ENCODE data around the gene CYTH3.
"Not testable (repeated sequence)": the region's sequence is repeated elsewhere in the genome, so short reads cannot be mapped to it uniquely, and the experiment has no call there.

CYTH3 gene

DNA sequence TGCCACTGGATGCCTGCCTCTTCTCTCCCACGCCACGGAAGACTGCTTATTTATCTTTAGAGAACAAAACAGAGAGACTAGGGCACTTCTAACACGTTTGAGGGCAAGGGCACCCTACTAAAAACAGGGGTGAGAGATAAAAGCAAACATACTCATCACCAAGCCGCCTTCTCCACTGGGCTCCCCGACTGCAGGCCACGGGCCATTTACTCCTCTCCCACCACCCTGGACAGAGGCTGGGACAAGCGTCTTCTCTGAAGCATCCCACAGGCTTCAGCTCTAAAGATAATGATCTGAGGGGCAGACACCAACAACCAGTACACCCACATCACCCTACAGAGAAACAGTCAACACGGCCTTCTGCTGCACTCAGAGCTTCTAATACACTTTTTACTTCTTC, 78.7 kb downstream of the CYTH3 start:
- DNase-seq (ENCODE audit: low read depth, low spot score) = no peak

- not testable (repeated sequence) for DNase-seq (ENCODE audit: low read depth, low spot score)
Observed at GRCh38 chr7:6190563-6190962, 81.9 kb downstream of the CYTH3 start.

DNA sequence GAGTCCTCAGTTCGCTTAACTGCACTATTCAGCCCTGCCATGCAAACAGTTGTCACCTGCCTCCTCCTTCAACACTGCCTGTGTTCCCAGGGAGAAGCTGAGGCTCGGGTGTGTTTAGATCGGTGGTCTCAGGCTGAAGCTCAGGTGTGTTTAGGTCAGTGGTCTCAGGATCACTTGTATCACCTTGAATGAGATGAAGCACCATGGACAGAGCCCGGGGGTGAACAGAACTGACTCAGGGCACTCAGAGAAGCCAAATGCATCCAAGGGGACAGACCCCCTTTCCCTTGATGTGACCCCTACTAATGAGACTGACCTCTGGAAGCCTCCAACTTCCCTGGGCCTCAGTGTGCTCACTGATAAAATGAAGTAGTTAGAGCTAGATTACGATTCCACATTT, 84.0 kb downstream of the CYTH3 start:
- DNase-seq (ENCODE audit: low read depth, low spot score) = no peak

GRCh38 chr7:6186577-6186976, 85.8 kb downstream of the CYTH3 start:
- DNase-seq (ENCODE audit: low read depth, low spot score) = no peak

DNA sequence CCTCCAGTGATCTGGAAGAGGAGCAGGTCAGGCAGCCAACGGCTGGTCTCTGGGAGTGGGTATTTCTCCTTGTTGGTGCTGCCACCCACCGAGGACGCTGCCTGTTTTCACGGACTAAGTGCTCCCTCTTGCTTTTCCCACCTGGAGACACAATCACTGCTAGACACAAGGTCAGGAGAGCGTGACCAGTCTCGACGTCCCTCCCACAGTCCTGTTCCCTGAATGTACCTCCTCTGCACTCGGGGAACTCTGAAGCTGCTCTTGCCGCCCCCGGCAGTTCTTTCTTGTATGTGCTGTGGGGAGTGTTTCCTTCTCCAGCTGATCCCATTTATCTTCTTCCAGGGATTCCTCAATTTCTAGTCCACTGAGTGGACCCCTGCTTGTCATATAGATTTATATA, 89.4 kb downstream of the CYTH3 start:
- DNase-seq (ENCODE audit: low read depth, low spot score) = no peak

- no peak for DNase-seq (ENCODE audit: low read depth, low spot score)
Observed at GRCh38 chr7:6181136-6181535, 91.3 kb downstream of the CYTH3 start.

GRCh38 chr7:6180344-6180725, 92.1 kb downstream of the CYTH3 start:
- no peak for DNase-seq (ENCODE audit: low read depth, low spot score)

GRCh38 chr7:6179620-6180343, 92.6 kb downstream of the CYTH3 start:
- DNase-seq (ENCODE audit: low read depth, low spot score) = no peak

DNA sequence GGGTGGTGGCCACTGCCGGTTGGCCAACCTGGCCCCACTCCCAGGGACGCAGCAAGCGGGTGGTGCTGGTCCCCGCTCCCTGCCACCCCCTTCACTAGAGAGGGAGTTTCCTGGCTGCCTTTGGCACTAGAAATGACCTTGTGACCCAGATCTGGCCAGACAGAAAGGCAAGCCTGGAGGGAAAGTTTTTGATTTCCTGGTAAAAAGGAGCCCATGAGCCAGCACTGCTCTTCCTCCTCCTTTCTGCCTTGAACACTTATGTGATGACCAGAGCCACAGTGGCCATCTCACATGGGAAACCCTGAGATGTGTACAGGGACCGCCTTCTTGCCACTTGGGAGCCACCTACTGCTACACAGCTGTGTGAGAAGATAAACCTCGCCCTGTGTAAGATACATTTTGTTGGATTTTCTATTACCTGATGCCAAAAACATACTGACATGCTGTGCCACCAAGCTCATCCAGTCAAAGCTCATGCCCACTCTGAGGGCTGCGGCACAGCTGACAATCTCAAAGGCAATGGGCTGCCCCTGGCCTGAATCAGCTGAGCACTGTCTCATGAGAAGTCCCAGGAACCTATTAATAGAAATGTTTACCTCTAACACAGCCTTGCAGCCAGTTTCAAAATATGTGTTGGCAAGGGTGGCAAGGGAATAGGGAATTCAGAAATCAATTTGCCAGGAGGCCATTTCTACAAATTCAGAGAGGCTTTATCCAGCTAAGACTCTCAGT, 94.0 kb downstream of the CYTH3 start:
- no peak for DNase-seq (ENCODE audit: low read depth, low spot score)

DNA sequence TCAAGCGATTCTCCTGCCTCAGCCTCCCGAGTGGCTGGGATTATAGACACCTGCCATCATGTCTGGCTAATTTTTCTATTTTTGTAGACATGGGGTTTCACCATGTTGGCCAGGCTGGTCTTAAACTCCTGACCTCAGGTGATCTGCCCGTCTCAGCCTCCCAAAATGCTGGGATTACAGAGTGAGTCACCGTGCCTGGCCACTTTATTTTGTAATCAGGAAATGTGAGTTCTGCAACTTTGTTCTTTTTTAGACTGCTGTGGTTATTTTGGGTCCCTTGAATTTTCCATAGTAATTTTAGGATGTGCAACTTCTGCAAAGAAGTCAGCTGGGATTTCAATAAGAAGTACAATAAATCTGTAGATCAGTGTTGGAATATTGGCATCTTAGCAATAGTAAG, 96.8 kb downstream of the CYTH3 start:
- no peak for DNase-seq (ENCODE audit: low read depth, low spot score)

DNA sequence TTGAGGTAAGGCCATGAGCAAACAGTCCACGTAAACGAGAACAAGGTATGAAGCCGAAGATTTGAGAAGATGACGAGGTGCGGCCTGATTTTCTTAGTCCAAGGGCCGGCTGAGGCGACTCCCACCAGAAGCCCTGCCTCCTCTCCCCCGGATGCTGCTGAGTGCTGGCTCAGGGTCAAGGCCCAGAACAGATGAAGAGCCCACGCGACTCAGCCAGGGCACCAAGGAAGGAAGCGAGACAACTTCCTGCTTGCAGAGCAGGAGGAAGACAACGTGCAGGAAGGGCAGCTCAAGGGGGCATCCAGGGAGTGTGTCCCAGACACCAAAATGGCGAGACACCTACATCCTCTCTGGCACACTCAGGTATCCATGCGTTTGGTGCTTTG, 99.5 kb downstream of the CYTH3 start:
- DNase-seq (ENCODE audit: low read depth, low spot score) = no peak

GRCh38 chr7:6172224-6172909, 100.1 kb downstream of the CYTH3 start:
- no peak for DNase-seq (ENCODE audit: low read depth, low spot score)

- no peak for DNase-seq (ENCODE audit: low read depth, low spot score)
Observed at GRCh38 chr7:6171532-6172223, 100.7 kb downstream of the CYTH3 start.

- no peak for DNase-seq (ENCODE audit: low read depth, low spot score)
Observed at GRCh38 chr7:6170571-6171531, 101.6 kb downstream of the CYTH3 start.

- DNase-seq (ENCODE audit: low read depth, low spot score) = no peak
Observed at GRCh38 chr7:6169805-6170520, 102.5 kb downstream of the CYTH3 start.

DNA sequence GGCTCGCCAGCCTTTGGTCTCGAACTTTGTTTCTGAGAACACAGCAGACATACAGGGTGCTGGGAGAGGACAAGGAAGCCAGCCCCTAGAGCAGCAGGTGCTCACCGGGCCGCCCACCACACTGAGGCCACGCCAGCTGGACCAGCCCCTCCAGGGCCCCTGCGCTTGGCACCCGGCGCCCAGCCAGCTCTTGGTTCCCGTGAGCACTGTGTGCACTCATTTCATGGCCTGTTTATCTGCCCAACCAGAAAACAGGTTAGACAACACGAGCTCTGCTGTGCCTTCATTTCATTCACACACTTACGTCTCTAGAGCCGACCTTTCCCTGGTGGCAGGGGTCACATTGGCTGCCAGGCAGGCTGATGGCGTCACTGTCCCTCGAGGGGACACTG, 104.0 kb downstream of the CYTH3 start:
- no peak for DNase-seq (ENCODE audit: low read depth, low spot score)

DNA sequence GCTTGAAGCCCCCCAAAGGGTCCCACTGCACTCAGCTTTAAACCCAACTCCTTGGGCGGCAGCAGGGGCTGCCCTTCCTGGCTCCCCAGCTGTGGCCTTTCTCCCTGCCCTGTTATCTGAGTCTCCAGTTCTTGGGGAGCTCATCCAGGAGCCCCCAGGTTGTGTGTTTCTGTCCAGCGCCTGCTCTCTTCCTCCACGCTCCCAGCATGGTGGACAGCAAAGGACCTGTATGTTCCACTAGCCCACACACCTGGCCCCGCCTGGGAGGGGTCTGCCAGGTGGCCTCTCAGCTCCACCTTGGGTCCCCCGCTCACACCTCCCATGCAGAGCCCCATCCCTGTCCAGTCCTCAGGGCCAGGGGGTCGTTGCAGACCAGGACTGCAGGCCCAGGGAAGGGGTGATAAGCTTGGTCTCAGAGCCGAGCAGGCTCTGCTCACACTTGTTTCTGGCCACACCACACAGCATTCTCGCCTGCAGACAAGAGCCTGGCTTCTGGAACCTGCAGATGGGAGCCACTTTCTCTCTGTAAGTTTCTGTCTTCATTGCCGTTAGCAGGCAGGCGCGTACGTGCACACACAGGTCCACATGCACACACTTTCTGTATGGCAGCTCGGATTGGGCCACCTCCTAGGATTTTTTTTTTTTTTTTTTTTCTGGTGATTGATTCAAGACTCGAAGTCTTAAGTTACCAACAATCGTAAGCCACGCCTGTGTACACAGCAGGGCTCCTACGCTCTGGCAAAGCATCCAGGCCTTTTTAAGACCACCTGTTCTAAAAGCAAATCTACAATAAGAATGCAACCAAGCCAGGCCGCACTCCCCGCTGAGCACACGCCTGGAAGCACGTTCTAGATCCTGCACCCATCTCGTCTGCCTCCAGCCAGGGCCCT, 104.6 kb downstream of the CYTH3 start:
- no peak for DNase-seq (ENCODE audit: low read depth, low spot score)

- no peak for DNase-seq (ENCODE audit: low read depth, low spot score)
Observed at GRCh38 chr7:6167004-6167551, 105.3 kb downstream of the CYTH3 start.

GRCh38 chr7:6166443-6166891, 106.0 kb downstream of the CYTH3 start:
- no peak for DNase-seq (ENCODE audit: low read depth, low spot score)
